MM.1S (cell line): ENCODE data around the gene PLEKHH3.

ENCODE experiments used
- EZH2 ChIP-seq: fragments of 300-600 bp; sonication (generic); optimal IDR thresholded peaks from 2 replicates; pipeline ENCODE3; 2017; ENCODE audit warnings: low read depth, mild to moderate bottlenecking, antibody characterized with exemption, low read length, mixed read lengths
- TF ChIP-seq, protein P1 (sequence below): fragments of 300-600 bp; sonication (generic); IDR thresholded peaks from 2 replicates; pipeline ENCODE4 v1.5.1; 2016; ENCODE audit warnings: antibody characterized with exemption, low read length, mixed read lengths

DNA sequence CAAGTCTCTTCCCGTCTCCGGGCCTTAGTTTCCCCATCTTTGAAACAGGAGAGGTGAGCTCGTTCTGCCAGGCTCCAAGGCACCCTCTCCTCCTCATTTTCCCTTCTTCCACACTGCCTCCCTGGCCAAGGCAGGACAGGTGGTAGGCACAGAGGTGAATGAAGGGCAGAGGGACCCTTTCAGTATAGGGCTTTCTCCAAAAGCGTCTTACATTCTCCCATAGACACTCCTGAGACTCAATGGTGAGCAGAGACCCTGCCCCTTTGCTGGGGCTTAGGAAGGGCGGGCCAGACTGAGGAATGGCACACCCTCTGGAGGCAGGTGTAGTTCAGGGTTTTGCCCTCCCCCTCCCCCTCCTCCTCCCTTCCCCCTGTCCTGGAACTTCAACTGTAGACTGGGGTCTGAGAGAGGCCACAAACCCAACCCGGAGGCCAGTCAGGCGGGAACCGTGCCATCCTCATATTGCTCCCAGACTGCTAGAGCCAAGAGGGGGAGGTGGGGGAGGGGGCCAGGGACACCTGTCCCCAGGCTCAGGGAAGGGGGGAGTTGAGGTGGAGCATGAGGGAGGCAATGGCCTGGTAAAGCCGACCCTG, 1.9 kb downstream of the PLEKHH3 start:
- TF ChIP-seq, protein P1, sequence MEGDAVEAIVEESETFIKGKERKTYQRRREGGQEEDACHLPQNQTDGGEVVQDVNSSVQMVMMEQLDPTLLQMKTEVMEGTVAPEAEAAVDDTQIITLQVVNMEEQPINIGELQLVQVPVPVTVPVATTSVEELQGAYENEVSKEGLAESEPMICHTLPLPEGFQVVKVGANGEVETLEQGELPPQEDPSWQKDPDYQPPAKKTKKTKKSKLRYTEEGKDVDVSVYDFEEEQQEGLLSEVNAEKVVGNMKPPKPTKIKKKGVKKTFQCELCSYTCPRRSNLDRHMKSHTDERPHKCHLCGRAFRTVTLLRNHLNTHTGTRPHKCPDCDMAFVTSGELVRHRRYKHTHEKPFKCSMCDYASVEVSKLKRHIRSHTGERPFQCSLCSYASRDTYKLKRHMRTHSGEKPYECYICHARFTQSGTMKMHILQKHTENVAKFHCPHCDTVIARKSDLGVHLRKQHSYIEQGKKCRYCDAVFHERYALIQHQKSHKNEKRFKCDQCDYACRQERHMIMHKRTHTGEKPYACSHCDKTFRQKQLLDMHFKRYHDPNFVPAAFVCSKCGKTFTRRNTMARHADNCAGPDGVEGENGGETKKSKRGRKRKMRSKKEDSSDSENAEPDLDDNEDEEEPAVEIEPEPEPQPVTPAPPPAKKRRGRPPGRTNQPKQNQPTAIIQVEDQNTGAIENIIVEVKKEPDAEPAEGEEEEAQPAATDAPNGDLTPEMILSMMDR = no peak
- no peak for TF ChIP-seq EZH2
